Stimulated activated CD4-positive, alpha-beta T cell treated with anti-CD3 and anti-CD28 coated beads, Interleukin-12 subunit alpha, Interleukin-12 subunit beta, amount 100 ng/mL, for 4 hours (primary cell): ENCODE measurements around the gene CCSAP.
"Not testable (repeated sequence)": the region's sequence is repeated elsewhere in the genome, so short reads cannot be mapped to it uniquely, and the experiment has no call there.

Experiments used
- DNase-seq: peaks from one replicate; pipeline ENCODE4 v3.0.0-alpha.2; 2020

CCSAP gene

GRCh38 chr1:229363723-229364122 lies 20.9 kb upstream of the CCSAP start:
- no peak for DNase-seq

- DNase-seq = no peak
These were observed 17.6 kb upstream of the CCSAP start for GRCh38 chr1:229360420-229360819.

GRCh38 chr1:229355661-229356060 lies 12.8 kb upstream of the CCSAP start:
- DNase-seq = no peak

GRCh38 chr1:229354226-229354625 lies 11.4 kb upstream of the CCSAP start:
- DNase-seq = no peak

- no peak for DNase-seq
These were observed 10.1 kb upstream of the CCSAP start for GRCh38 chr1:229352975-229353374.

- no peak for DNase-seq
These were observed 6.9 kb upstream of the CCSAP start for GRCh38 chr1:229349463-229350385.

- DNase-seq = no peak
These were observed 4.7 kb upstream of the CCSAP start for GRCh38 chr1:229347528-229347927.

- DNase-seq = no peak
These were observed 2.3 kb upstream of the CCSAP start for GRCh38 chr1:229344937-229345684.

GRCh38 chr1:229344139-229344538 lies 1.3 kb upstream of the CCSAP start:
- no peak for DNase-seq

- peak; percentile 76 for DNase-seq
These were observed 832 bp downstream of the CCSAP start for GRCh38 chr1:229341774-229342655.

- no peak for DNase-seq
These were observed 2.4 kb downstream of the CCSAP start for GRCh38 chr1:229340496-229340895.

GRCh38 chr1:229339520-229339919 lies 3.3 kb downstream of the CCSAP start:
- DNase-seq = no peak

GRCh38 chr1:229339086-229339485 lies 3.8 kb downstream of the CCSAP start:
- DNase-seq = no peak

GRCh38 chr1:229336345-229336744 lies 6.5 kb downstream of the CCSAP start:
- no peak for DNase-seq

- DNase-seq = no peak
These were observed 8.1 kb downstream of the CCSAP start for GRCh38 chr1:229334716-229335115.

GRCh38 chr1:229334269-229334668 lies 8.6 kb downstream of the CCSAP start:
- DNase-seq = no peak

- DNase-seq = no peak
These were observed 14.1 kb downstream of the CCSAP start for GRCh38 chr1:229328598-229329362.

GRCh38 chr1:229327765-229328164 lies 15.1 kb downstream of the CCSAP start:
- not testable (repeated sequence) for DNase-seq

GRCh38 chr1:229326601-229327000 lies 16.2 kb downstream of the CCSAP start:
- no peak for DNase-seq

- DNase-seq = no peak
These were observed 16.9 kb downstream of the CCSAP start for GRCh38 chr1:229325853-229326487.

- no peak for DNase-seq
These were observed 17.4 kb downstream of the CCSAP start for GRCh38 chr1:229325401-229325800.
